Bone marrow (tissue), 2 donors: ENCODE measurements around the gene EIF4E.
"Not testable (repeated sequence)": the region's sequence is repeated elsewhere in the genome, so short reads cannot be mapped to it uniquely, and the experiment has no call there.

ENCODE experiments used
- DNase-seq, 2 donors: peaks; one replicate each; lab custom pipeline; 2025; lab: John Stamatoyannopoulos, UW

Gene EIF4E

DNA sequence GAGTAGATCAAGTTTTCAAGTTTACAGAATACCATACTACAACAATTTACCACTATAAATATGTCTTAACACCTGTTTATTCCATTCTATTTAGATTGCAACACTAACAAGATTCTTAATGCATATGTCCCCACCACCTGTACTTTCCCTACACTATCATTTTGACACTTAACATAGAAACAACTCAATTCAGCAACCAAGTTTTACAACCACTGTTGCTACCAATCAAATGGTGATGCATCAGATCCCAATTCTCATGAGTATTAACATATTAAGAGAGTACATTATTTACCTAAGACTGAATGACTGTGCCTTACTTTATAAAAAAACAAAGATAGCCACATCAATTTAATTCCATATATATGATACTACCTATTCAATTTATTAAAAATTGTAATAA lies 49.4 kb downstream of the EIF4E start:
- no peak for DNase-seq

- no peak for DNase-seq
Observed at GRCh38 chr4:98873059-98873458, 55.9 kb downstream of the EIF4E start.

GRCh38 chr4:98872120-98872906 lies 56.6 kb downstream of the EIF4E start:
- not testable (repeated sequence) for DNase-seq

DNA sequence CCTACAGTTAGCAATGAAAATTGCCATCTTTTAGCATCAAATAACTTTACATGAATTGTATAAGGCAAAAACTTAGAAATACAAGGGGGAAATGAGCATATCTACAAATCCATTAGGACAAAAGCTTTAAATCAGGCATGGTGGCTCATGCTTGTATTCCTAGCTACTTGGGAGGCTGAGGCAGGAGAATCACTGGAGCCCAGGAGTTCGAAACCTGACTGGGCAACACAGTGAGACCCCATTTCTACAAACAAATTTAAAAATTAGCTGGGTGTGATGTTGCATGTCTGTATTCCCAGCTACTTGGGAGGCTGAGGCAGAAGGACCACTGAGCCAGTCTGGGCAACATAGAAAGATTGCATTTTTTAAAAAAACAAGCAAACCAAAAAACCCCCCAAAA lies 61.3 kb downstream of the EIF4E start:
- no peak for DNase-seq

GRCh38 chr4:98865059-98865458 lies 63.9 kb downstream of the EIF4E start:
- DNase-seq, result no peak

- DNase-seq, result no peak
Observed at GRCh38 chr4:98864560-98864959, 64.4 kb downstream of the EIF4E start.

DNA sequence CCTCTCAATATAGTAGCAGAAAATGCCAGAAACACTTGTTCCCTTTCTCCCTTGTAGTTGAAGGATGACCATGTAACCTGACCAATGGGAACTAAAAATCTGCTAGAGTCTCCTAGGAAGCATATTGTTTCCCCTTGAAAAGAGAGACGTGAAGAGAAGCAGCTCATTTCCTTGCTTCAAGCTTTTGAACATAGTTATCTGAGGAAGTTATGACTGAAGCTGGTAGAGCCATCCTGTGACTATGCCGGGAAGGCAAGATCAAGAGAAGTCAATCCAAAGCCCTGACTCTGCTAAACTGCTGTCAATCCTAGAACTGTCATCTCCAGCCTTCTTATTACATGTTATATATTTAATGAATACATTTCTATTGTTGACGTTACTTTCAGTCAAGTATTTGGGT lies 66.6 kb downstream of the EIF4E start:
- no peak for DNase-seq

- DNase-seq, result no peak
Observed at GRCh38 chr4:98861100-98861884, 67.6 kb downstream of the EIF4E start.

GRCh38 chr4:98851806-98852205 lies 77.1 kb downstream of the EIF4E start:
- DNase-seq, result no peak

- DNase-seq, result no peak
Observed at GRCh38 chr4:98850937-98851336, 78.0 kb downstream of the EIF4E start.

- no peak for DNase-seq
Observed at GRCh38 chr4:98848448-98848847, 80.5 kb downstream of the EIF4E start.

DNA sequence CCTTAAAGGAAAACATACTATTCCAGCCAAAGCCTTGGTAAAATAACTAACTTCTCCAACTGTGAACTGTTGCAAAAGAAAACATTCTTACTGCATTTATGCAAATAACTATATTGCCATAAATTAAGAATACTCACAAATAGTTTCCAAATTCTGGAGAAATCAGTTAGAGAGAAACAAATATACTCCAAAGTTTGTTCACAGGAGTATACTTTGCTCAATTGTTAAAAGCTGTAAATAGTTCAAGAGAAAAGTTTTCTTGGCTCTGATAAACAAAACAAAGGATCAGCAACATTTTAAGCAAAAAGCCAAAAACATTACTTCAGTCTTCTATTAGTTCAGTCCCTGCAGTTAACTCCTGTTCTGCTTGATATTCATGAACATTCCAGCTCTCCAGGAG lies 83.0 kb downstream of the EIF4E start:
- DNase-seq, result no peak

DNA sequence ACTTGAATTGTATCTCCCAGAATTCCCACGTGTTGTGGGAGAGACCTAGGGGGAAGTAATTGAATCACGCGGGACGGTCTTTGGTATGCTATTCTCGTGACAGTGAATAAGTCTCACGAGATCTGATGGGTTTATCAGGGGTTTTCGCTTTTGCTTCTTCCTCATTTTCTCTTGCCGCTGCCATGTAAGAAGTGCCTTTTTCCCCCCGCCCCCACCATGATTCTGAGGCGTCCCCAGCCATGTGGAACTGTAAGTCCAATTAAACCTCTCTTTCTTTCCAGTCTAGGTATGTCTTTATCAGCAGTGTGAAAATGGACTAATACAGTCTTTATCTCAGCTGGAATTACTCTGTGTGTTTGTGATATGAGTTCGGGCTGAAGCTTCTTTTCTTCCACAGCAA lies 86.0 kb downstream of the EIF4E start:
- not testable (repeated sequence) for DNase-seq

DNA sequence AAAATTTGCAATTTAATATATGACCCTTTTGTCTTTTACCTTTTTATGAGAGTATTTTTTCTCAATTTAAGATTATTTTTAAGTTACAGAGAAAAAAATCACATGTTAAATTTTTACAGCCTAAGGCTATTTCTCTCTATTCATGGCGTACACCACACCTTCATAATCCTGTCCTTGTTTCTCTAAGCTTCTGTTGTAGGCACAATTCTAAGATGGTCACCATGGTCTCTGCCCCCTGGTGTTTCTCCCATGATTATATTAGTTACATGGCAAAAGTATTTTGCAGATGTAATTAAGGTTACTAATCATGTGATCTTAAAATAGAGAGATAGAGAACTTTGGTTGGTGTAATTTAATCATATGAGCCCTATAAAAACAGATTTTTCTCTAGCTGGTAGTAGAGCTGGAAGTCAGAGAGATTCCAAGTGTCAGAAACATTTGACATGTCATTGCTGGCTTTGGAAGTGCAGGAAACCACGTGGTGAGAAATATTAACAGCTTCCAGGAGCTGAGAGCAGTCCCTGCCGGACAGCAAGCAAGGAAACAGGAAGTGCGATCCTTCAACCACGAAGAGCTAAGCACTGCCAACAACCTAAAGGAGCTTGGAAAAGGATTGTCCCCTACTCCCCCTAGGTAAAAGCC lies 89.8 kb downstream of the EIF4E start:
- DNase-seq, result no peak

DNA sequence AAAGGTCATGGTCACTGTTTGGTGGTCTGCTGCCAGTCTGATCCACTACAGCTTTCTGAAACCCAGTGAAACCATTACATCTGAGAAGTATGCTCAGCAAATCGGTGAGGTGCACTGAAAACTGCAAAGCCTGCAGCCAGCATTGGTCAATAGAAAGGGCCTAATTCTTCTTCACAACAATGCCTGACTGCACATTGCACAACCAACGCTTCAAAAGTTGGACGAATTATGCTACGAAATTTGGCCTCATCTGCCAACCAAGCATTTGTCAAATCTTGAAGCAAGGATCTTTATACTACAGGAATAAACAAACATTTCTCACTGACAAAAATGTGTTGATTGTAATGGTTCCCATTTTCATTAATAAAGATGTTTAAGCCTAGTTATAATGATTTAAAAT lies 90.4 kb downstream of the EIF4E start:
- no peak for DNase-seq

GRCh38 chr4:98833384-98833783 lies 95.5 kb downstream of the EIF4E start:
- DNase-seq, result no peak

DNA sequence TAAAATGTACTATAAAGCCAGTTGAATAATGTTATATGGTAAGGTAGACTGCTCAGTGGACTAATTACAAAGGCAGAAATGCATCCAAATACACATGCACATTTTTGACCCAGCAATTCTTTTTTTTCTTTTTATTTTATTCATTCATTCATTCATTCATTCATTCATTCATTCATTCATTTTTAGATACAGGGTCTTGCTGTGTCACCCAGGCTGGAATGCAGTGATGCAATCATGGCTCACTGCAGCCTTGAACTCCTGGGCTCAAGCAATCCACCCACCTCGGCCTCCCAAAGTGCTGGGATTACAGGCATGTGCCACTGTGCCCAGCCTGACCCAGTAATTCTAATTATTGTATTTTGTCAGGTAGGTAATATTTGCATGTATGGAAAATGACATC lies 97.9 kb downstream of the EIF4E start:
- not testable (repeated sequence) for DNase-seq
